ENCODE results near the gene HPF1. TPM values are rescaled to one million over a fixed set of nuclear protein-coding genes. Genes with fewer than 3 reads are reported as not detected.
"Not testable (repeated sequence)": the region's sequence is repeated elsewhere in the genome, so short reads cannot be mapped to it uniquely, and the experiment has no call there.

The HPF1 gene
- total and polyA plus RNA-seq, 2 of the 8 experiments (the other 6 are each of a cell fraction or from before 2014, with no cell fraction given): 14.1 to 32.5 TPM

DNA sequence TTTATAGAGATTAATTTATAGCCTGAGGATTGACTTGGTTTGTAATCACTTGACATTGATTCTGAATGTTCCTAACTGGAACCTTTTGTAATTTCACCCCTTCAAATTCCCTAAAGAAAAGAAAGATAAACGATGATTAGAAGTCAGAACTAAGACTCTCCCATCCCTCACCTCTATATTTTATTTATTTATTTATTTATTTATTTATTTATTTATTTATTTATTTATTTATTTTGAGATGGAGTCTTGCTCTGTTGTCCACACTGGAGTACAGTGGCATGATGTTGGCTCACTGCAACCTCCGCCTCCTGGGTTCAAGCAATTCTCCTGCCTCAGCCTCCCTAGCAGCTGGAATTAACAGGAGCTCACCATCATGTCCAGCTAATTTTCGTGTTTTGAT lies 49.0 kb upstream of the HPF1 start:
- H3K23me2 ChIP-seq (ENCODE audit: low read depth, low read length); H4K91ac ChIP-seq (replicated peaks; ENCODE audit: insufficient read length, low read length); H2AK5ac ChIP-seq (ENCODE audit: low read depth, low read length); POLR2A ChIA-PET (ENCODE audit: partially characterized antibody); H2BK5ac ChIP-seq (ENCODE audit: low read depth, low read length); H3K79me1 ChIP-seq (ENCODE audit: low read depth, low read length); H3K4me2 ChIP-seq (ENCODE audit: insufficient read depth in 1 of 2, low read depth in 2 of 2, low read length in 2 of 2); H3K18ac ChIP-seq (ENCODE audit: extremely low read depth, low read length); H3K27me3 ChIP-seq (replicated peaks in 1 of 4; ENCODE audit: control insufficient read depth in 3 of 4, extremely low read depth in 1 of 4, insufficient read depth in 3 of 4, low read length in 3 of 4); H2AFZ ChIP-seq (ENCODE audit: low read length); H3K9ac ChIP-seq (replicated peaks in 1 of 4; ENCODE audit: extremely low read depth in 1 of 4, low read depth in 3 of 4, low read length in 3 of 4); H3K4me3 ChIP-seq (ENCODE audit: extremely low read depth in 1 of 4, insufficient read depth in 2 of 4, low read depth in 3 of 4, low read length in 4 of 4); H2BK20ac ChIP-seq (ENCODE audit: low read length); H2BK15ac ChIP-seq (ENCODE audit: low read length); H3K79me2 ChIP-seq (ENCODE audit: control insufficient read depth in 1 of 2, insufficient read depth in 2 of 2, low read length in 2 of 2); FAIRE-seq; H3K36me3 ChIP-seq (ENCODE audit: control insufficient read depth in 2 of 4, insufficient read depth in 4 of 4, low read length in 3 of 4); H4K8ac ChIP-seq (ENCODE audit: extremely low read depth, insufficient read depth, low read length); H3K9me3 ChIP-seq (ENCODE audit: insufficient read depth in 2 of 2, low read depth in 1 of 2, low read length in 1 of 2); H3K4ac ChIP-seq (replicated peaks; ENCODE audit: insufficient read length, low read depth, low read length); H3K23ac ChIP-seq (ENCODE audit: insufficient read length); H4K20me1 ChIP-seq (replicated peaks in 1 of 2; ENCODE audit: control insufficient read depth in 1 of 2, insufficient read depth in 2 of 2, low read length in 2 of 2); H3K27ac ChIP-seq (ENCODE audit: low read depth, low read length); H2BK120ac ChIP-seq (replicated peaks; ENCODE audit: low read depth, low read length); H4K5ac ChIP-seq (ENCODE audit: insufficient read length, low read depth, low read length); H3K4me1 ChIP-seq (replicated peaks in 1 of 4; ENCODE audit: control insufficient read depth in 3 of 4, insufficient read depth in 4 of 4, low read length in 3 of 4); H3K14ac ChIP-seq (ENCODE audit: insufficient read length); H3K56ac ChIP-seq (replicated peaks; ENCODE audit: insufficient read length, low read depth, low read length); DNase-seq (ENCODE audit: low read depth in 1 of 2, low spot score in 2 of 2); H2BK12ac ChIP-seq (ENCODE audit: low read depth, low read length): not testable (repeated sequence)
- WGBS, 2 experiments (ENCODE audit: extremely low coverage in 1 of 2, insufficient coverage in 1 of 2, insufficient read length in 1 of 2, insufficient replicate concordance in 2 of 2, low coverage in 1 of 2, low lambda C conversion rate in 2 of 2, missing lambda C conversion rate in 1 of 2): 97% methylated on average over 3 of the region's 3 CpGs; no CpG with 5 or more reads in 1 of the 2 experiments
- CTCF ChIA-PET (ENCODE audit: partially characterized antibody): interaction anchor here (0.6 to 1.3 kb wide), 2 partner anchors 227 to 241 kb away, joined by 3 read pairs; no protein-coding TSS in a partner anchor
